ENCODE data around the gene ACAD10. TPM values are rescaled to one million over a fixed set of nuclear protein-coding genes. Genes with fewer than 3 reads are reported as not detected.

Gene ACAD10
- total and polyA plus RNA-seq, 2 of the 13 experiments (the other 11 are each of a cell fraction or from before 2014, with no cell fraction given): 15.2 to 16.3 TPM

GRCh38 chr12:111777345-111778045 is 91.6 kb downstream of the ACAD10 start (continued):
- TF ChIP-seq DNMT3B (CRISPR knock-in tag; conservative IDR thresholded peaks at IDR 0.05) (peak; percentile 58; the same call in 1 of the 2 replicates), ZNF782 (CRISPR knock-in tag; IDR thresholded peaks at IDR 0.05; ENCODE audit: borderline replicate concordance) (no peak), SRY (CRISPR knock-in tag; IDR thresholded peaks at IDR 0.05) (no peak), SAP130 (CRISPR knock-in tag; IDR thresholded peaks at IDR 0.05; ENCODE audit: low read depth) (peak; percentile 73), ZGPAT (CRISPR knock-in tag; IDR thresholded peaks at IDR 0.05) (peak; percentile 54; the same call in 1 of the 2 replicates), FOXA1 (IDR thresholded peaks at IDR 0.05) (no peak), FOXA1 (CRISPR knock-in tag; IDR thresholded peaks at IDR 0.05) (peak; percentile 57; the same call in 1 of the 2 replicates), SKI (IDR thresholded peaks at IDR 0.05; ENCODE audit: partially characterized antibody) (peak; percentile 100), CREB3 (CRISPR knock-in tag; IDR thresholded peaks at IDR 0.05) (no peak), SIX4 (CRISPR knock-in tag; IDR thresholded peaks at IDR 0.05) (peak; percentile 46), ZNF674 (CRISPR knock-in tag; IDR thresholded peaks at IDR 0.05; ENCODE audit: low read depth) (no peak)
- TF ChIP-seq, protein P1, sequence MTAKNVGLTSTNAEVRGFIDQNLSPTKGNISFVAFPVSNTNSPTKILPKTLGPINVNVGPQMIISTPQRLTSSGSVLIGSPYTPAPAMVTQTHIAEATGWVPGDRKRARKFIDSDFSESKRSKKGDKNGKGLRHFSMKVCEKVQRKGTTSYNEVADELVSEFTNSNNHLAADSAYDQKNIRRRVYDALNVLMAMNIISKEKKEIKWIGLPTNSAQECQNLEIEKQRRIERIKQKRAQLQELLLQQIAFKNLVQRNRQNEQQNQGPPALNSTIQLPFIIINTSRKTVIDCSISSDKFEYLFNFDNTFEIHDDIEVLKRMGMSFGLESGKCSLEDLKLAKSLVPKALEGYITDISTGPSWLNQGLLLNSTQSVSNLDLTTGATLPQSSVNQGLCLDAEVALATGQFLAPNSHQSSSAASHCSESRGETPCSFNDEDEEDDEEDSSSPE (CRISPR knock-in tag; IDR thresholded peaks at IDR 0.05): 0 out of 2 replicates have a peak, but pooled peaks have one; percentile 20
- TF ChIP-seq, protein P2, sequence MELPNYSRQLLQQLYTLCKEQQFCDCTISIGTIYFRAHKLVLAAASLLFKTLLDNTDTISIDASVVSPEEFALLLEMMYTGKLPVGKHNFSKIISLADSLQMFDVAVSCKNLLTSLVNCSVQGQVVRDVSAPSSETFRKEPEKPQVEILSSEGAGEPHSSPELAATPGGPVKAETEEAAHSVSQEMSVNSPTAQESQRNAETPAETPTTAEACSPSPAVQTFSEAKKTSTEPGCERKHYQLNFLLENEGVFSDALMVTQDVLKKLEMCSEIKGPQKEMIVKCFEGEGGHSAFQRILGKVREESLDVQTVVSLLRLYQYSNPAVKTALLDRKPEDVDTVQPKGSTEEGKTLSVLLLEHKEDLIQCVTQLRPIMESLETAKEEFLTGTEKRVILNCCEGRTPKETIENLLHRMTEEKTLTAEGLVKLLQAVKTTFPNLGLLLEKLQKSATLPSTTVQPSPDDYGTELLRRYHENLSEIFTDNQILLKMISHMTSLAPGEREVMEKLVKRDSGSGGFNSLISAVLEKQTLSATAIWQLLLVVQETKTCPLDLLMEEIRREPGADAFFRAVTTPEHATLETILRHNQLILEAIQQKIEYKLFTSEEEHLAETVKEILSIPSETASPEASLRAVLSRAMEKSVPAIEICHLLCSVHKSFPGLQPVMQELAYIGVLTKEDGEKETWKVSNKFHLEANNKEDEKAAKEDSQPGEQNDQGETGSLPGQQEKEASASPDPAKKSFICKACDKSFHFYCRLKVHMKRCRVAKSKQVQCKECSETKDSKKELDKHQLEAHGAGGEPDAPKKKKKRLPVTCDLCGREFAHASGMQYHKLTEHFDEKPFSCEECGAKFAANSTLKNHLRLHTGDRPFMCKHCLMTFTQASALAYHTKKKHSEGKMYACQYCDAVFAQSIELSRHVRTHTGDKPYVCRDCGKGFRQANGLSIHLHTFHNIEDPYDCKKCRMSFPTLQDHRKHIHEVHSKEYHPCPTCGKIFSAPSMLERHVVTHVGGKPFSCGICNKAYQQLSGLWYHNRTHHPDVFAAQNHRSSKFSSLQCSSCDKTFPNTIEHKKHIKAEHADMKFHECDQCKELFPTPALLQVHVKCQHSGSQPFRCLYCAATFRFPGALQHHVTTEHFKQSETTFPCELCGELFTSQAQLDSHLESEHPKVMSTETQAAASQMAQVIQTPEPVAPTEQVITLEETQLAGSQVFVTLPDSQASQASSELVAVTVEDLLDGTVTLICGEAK (IDR thresholded peaks at IDR 0.05): no peak
- TF ChIP-seq, protein P2 (CRISPR knock-in tag; IDR thresholded peaks at IDR 0.05): peak; percentile 42

Measured in HepG2 (cell line).